Memory B cell (primary cell): ENCODE results near the gene ZNF202.
"Not testable (repeated sequence)": the region's sequence is repeated elsewhere in the genome, so short reads cannot be mapped to it uniquely, and the experiment has no call there.

ENCODE experiments used
- ATAC-seq: fragments of 150-1000 bp; cut with Tn5 transposase; 2 replicates; pipeline ENCODE4 v1.10.0; 2021; ENCODE audit warnings: low read depth, mild to moderate bottlenecking, moderate library complexity
- DNase-seq, 2 donors: peaks; one replicate each; pipeline ENCODE4 v3.0.0; 2022; ENCODE audit warnings: low spot score in 2 of 2
- H3K27ac Mint-ChIP-seq: one replicate; pipeline ENCODE4 v1.8.0; 2022; ENCODE audit warnings: mild to moderate bottlenecking, moderate library complexity, mixed read lengths
- H3K27me3 Mint-ChIP-seq: one replicate; pipeline ENCODE4 v1.8.0; 2022; ENCODE audit warnings: mixed read lengths
- H3K36me3 Mint-ChIP-seq: one replicate; pipeline ENCODE4 v1.8.0; 2022; ENCODE audit warnings: mild to moderate bottlenecking, mixed read lengths
- H3K4me1 Mint-ChIP-seq: one replicate; pipeline ENCODE4 v1.8.0; 2022; ENCODE audit warnings: mixed read lengths
- H3K4me3 Mint-ChIP-seq: one replicate; pipeline ENCODE4 v1.8.0; 2022; ENCODE audit warnings: mild to moderate bottlenecking, moderate library complexity, mixed read lengths
- H3K9me3 Mint-ChIP-seq: one replicate; pipeline ENCODE4 v1.8.0; 2022; ENCODE audit warnings: mixed read lengths

ZNF202 gene

GRCh38 chr11:123718469-123718868, 23.0 kb downstream of the ZNF202 start:
- peaks cover 2% of the 10 kb centered on the region for H3K9me3 Mint-ChIP-seq
- H3K4me1 Mint-ChIP-seq: no peaks in the 10 kb centered on the region

DNA sequence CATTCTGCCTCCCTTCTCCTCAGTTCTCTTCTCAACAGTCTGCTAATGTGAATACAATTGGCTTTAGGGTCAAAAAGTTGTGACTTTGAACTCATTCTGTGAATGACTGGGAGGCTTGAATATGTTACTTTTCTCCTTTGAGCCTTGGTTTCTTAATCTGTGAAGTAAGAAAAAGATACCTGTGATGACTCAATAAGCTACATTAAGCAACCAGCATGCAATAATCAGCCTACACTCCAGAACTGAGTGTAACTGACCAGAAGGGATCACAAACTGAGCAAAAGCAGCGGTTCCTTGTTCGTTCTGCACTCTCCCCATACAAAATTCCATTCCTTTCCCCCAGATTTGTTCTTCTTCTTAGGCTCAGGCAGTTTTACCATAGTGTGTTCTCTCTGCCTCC, 23.4 kb downstream of the ZNF202 start:
- no peaks in the 10 kb centered on the region for H3K4me1 Mint-ChIP-seq
- H3K4me3 Mint-ChIP-seq: no peak overlapping the region
- no peak overlapping the region for H3K27ac Mint-ChIP-seq
- H3K27me3 Mint-ChIP-seq: peaks cover 14% of the 10 kb centered on the region
- no peaks in the 10 kb centered on the region for H3K36me3 Mint-ChIP-seq
- ATAC-seq: no peak
- DNase-seq: no peak
- H3K9me3 Mint-ChIP-seq: peaks cover 2% of the 10 kb centered on the region

More at GRCh38 chr11:123718469-123718868, 23.0 kb downstream of the ZNF202 start:
- no peak overlapping the region for H3K27ac Mint-ChIP-seq
- H3K36me3 Mint-ChIP-seq: peaks cover 1% of the 10 kb centered on the region
- peaks cover 14% of the 10 kb centered on the region for H3K27me3 Mint-ChIP-seq
- no peak overlapping the region for H3K4me3 Mint-ChIP-seq
- ATAC-seq (no peak), DNase-seq (no peak)

DNA sequence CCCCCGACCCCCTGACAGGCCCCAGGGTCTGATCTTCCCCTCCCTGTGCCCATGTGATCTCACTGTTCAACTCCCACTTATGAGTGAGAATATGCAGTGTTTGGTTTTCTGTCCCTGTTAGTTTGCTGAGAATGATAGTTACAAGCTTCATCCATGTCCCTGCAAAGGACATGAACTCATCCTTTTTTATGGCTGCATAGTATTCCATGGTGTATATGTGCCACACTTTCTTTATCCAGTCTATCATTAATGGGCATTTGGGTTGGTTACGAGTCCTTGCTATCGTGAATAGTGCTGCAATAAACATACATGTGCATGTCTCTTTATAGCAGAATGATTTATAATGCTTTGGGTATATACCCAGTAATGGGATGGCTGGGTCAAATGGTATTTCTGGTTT, 28.8 kb downstream of the ZNF202 start:
- H3K4me3 Mint-ChIP-seq, DNase-seq, ATAC-seq, H3K9me3 Mint-ChIP-seq, H3K4me1 Mint-ChIP-seq, H3K36me3 Mint-ChIP-seq, H3K27ac Mint-ChIP-seq: not testable (repeated sequence)
- peaks cover 13% of the 10 kb centered on the region for H3K27me3 Mint-ChIP-seq

- H3K9me3 Mint-ChIP-seq: no peaks in the 10 kb centered on the region
- ATAC-seq (peak; percentile 41), DNase-seq (peak; percentile 23 to 24)
- no peak overlapping the region for H3K27ac Mint-ChIP-seq
- no peaks in the 10 kb centered on the region for H3K36me3 Mint-ChIP-seq
- H3K4me1 Mint-ChIP-seq: peaks cover 2% of the 10 kb centered on the region
- H3K4me3 Mint-ChIP-seq: no peak overlapping the region
- H3K27me3 Mint-ChIP-seq: peaks cover 8% of the 10 kb centered on the region
Measured at GRCh38 chr11:123707606-123708205, 33.8 kb downstream of the ZNF202 start.

- Mint-ChIP-seq H3K4me1 (peaks cover 3% of the 10 kb centered on the region), H3K36me3 (no peaks in the 10 kb centered on the region), H3K4me3 (no peak overlapping the region), H3K27me3 (peaks cover 11% of the 10 kb centered on the region), H3K9me3 (no peaks in the 10 kb centered on the region), H3K27ac (no peak overlapping the region)
- no peak for ATAC-seq
- DNase-seq: no peak
Measured at GRCh38 chr11:123707206-123707605, 34.3 kb downstream of the ZNF202 start.

DNA sequence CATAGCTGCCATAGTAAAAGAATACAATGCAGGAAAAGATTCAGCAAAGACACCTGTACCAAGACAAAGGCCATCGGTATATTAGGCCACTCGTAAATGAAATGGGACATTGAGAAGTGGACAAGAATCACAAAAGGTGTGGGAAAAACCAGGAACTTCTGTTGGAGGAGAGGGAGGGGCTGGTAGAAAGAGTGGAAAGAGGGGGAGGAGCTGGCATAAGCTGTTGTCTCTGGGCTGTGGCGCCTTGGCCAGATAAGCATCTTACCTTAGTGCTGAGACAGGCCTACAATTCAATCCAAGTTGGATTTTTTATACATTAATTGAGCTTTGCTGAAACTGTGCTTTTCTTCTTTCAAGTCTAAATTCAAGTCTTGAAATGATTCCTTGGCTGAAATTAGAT, 37.1 kb downstream of the ZNF202 start:
- DNase-seq (no peak), ATAC-seq (no peak)
- Mint-ChIP-seq H3K36me3 (no peaks in the 10 kb centered on the region), H3K4me3 (no peak overlapping the region), H3K27ac (no peak overlapping the region), H3K27me3 (peaks cover 14% of the 10 kb centered on the region), H3K9me3 (no peaks in the 10 kb centered on the region), H3K4me1 (peaks cover 5% of the 10 kb centered on the region)

DNA sequence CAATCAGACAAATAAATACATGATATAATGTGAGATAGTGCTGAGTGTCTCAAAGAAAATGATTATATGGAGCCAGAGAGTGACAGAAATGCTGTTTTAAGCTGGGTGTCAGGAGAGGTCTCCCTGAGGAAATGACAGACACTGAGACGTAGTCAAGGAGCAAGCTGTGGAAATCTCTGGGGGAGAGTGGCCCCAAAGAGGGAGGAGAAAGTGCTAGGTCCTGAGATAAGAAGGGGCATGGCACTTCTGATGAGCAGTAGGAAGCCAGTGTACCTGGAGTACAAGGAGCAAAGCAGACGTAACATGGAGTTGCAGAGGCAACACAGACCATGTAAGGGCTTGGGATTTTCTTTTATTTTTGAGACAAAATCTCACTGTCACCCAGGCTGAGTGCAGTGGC, 38.8 kb downstream of the ZNF202 start:
- Mint-ChIP-seq H3K4me1 (peaks cover 8% of the 10 kb centered on the region), H3K27ac (no peak overlapping the region), H3K9me3 (no peaks in the 10 kb centered on the region), H3K27me3 (peaks cover 16% of the 10 kb centered on the region), H3K4me3 (no peak overlapping the region), H3K36me3 (no peaks in the 10 kb centered on the region)
- ATAC-seq: no peak
- DNase-seq: no peak

DNA sequence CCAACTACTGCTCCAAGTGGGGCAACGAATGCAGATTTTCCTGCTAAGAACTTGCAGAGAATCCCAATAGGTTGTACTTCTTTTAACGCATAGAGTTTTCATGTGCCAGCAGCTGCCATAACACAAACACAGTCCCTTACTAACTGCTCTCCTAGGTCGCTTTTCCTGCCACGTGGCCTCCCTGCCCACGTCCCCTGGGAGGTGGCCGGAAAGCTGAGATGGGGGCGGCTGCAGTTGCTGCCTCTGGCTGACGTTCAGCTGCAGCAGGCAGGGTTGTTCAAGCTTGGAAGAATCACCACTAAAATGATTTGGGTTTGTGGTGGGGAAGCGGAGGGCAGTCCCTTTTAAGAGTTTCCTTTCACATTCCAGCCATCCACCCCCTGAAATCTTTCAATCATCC, 39.3 kb downstream of the ZNF202 start:
- Mint-ChIP-seq H3K36me3 (no peaks in the 10 kb centered on the region), H3K27ac (no peak overlapping the region), H3K9me3 (no peaks in the 10 kb centered on the region), H3K4me3 (no peak overlapping the region), H3K4me1 (peaks cover 6% of the 10 kb centered on the region), H3K27me3 (peaks cover 16% of the 10 kb centered on the region)
- no peak for ATAC-seq
- no peak for DNase-seq

GRCh38 chr11:123700772-123701171, 40.7 kb downstream of the ZNF202 start:
- no peak for DNase-seq
- H3K27me3 Mint-ChIP-seq: peaks cover 22% of the 10 kb centered on the region

GRCh38 chr11:123698546-123699127, 42.8 kb downstream of the ZNF202 start:
- no peak overlapping the region for H3K4me3 Mint-ChIP-seq
- H3K4me1 Mint-ChIP-seq: peaks cover 6% of the 10 kb centered on the region
- no peaks in the 10 kb centered on the region for H3K9me3 Mint-ChIP-seq
- ATAC-seq: no peak
- no peak for DNase-seq
- H3K36me3 Mint-ChIP-seq: no peaks in the 10 kb centered on the region
- no peak overlapping the region for H3K27ac Mint-ChIP-seq
- peaks cover 21% of the 10 kb centered on the region for H3K27me3 Mint-ChIP-seq

More at GRCh38 chr11:123700772-123701171, 40.7 kb downstream of the ZNF202 start:
- no peak overlapping the region for H3K27ac Mint-ChIP-seq
- no peaks in the 10 kb centered on the region for H3K9me3 Mint-ChIP-seq
- H3K4me1 Mint-ChIP-seq: peaks cover 6% of the 10 kb centered on the region
- H3K36me3 Mint-ChIP-seq: no peaks in the 10 kb centered on the region
- no peak for ATAC-seq
- H3K4me3 Mint-ChIP-seq: no peak overlapping the region

- ATAC-seq (no peak), DNase-seq (no peak)
- no peaks in the 10 kb centered on the region for H3K36me3 Mint-ChIP-seq
- H3K4me3 Mint-ChIP-seq: no peak overlapping the region
- peaks cover 4% of the 10 kb centered on the region for H3K4me1 Mint-ChIP-seq
- H3K9me3 Mint-ChIP-seq: no peaks in the 10 kb centered on the region
- H3K27ac Mint-ChIP-seq: no peak overlapping the region
- H3K27me3 Mint-ChIP-seq: peaks cover 17% of the 10 kb centered on the region
Measured at GRCh38 chr11:123696183-123696582, 45.3 kb downstream of the ZNF202 start.

- Mint-ChIP-seq H3K36me3 (no peaks in the 10 kb centered on the region), H3K9me3 (no peaks in the 10 kb centered on the region), H3K4me1 (peaks cover 4% of the 10 kb centered on the region), H3K27ac (no peak overlapping the region), H3K4me3 (no peak overlapping the region), H3K27me3 (peaks cover 17% of the 10 kb centered on the region)
- ATAC-seq: no peak
- DNase-seq: no peak
Measured at GRCh38 chr11:123695231-123695630, 46.2 kb downstream of the ZNF202 start.

DNA sequence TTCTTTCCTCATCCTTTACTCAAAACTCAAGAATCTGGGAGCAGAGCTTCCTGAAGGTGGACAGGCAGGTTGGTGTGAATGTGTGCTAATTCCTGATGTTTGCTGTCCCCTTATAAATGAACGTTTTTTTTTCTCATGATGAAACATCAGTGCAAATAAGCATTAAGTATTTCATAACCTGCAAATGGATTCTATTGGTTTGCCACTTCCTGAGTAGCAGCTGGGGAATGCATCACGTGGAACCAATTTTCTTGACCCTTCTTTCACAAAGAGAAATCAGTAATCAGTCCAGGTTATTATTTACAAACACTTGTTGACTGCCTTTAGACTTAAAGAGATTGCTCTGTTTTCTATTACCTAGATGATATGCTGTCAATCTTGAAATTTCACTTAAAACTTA, 46.9 kb downstream of the ZNF202 start:
- DNase-seq (no peak), ATAC-seq (no peak)
- Mint-ChIP-seq H3K27me3 (peaks cover 17% of the 10 kb centered on the region), H3K9me3 (no peaks in the 10 kb centered on the region), H3K36me3 (no peaks in the 10 kb centered on the region), H3K4me3 (no peak overlapping the region), H3K27ac (no peak overlapping the region), H3K4me1 (peaks cover 4% of the 10 kb centered on the region)

DNA sequence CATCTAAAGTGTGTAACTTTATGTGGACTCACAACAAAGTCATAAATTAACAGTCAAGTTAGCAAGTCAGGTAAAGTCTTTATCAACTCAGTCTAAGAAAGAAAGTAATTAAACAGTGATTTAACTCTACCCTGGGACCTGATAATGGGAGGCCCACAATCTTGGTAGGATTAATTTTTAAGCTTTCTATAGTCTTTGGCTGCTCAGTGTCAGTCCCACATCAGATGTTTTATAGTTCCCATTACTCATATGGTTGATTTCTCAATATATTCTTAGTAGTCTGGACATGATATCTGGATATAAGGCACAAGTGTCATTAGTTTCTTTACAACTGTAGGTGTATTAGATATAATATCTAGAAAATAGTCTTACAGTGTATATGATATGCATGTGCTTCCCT, 48.5 kb downstream of the ZNF202 start:
- no peaks in the 10 kb centered on the region for H3K9me3 Mint-ChIP-seq
- no peaks in the 10 kb centered on the region for H3K36me3 Mint-ChIP-seq
- no peak overlapping the region for H3K27ac Mint-ChIP-seq
- no peak for DNase-seq
- H3K27me3 Mint-ChIP-seq: peaks cover 15% of the 10 kb centered on the region
- no peak for ATAC-seq
- no peak overlapping the region for H3K4me3 Mint-ChIP-seq
- no peaks in the 10 kb centered on the region for H3K4me1 Mint-ChIP-seq

- H3K36me3 Mint-ChIP-seq: no peaks in the 10 kb centered on the region
- DNase-seq: no peak
- no peak overlapping the region for H3K27ac Mint-ChIP-seq
- no peak for ATAC-seq
- no peak overlapping the region for H3K4me3 Mint-ChIP-seq
- no peaks in the 10 kb centered on the region for H3K4me1 Mint-ChIP-seq
- H3K27me3 Mint-ChIP-seq: peaks cover 15% of the 10 kb centered on the region
- no peaks in the 10 kb centered on the region for H3K9me3 Mint-ChIP-seq
Measured at GRCh38 chr11:123690485-123690884, 51.0 kb downstream of the ZNF202 start.
